Measurements from ENCODE around the gene VARS2. TPM values are rescaled to one million over a fixed set of nuclear protein-coding genes. Genes with fewer than 3 reads are reported as not detected.

Gene VARS2
- total and polyA plus RNA-seq, 9 of the 15 experiments (the other 6 are each of a cell fraction or from before 2014, with no cell fraction given): 1.6 to 53.6 (median 29.9) TPM

- TF ChIP-seq NFIX (CRISPR knock-in tag; IDR thresholded peaks at IDR 0.05; ENCODE audit: low read depth): no peak
- TF ChIP-seq ARHGAP35 (IDR thresholded peaks at IDR 0.05; ENCODE audit: partially characterized antibody): peak; percentile 77
- no peak for TF ChIP-seq ZNF184 (CRISPR knock-in tag; IDR thresholded peaks at IDR 0.05)
- 0 out of 2 replicates have a peak, but pooled peaks have one; percentile 11 for TF ChIP-seq GABPB1 (CRISPR knock-in tag; IDR thresholded peaks at IDR 0.05)
- peak; percentile 59 to 66; a peak in 2 of 4 replicates for TF ChIP-seq MLLT1 (IDR thresholded peaks at IDR 0.05)
- TF ChIP-seq ZNF143 (CRISPR knock-in tag; IDR thresholded peaks at IDR 0.05): 0 out of 2 replicates have a peak, but pooled peaks have one; percentile 39
- TF ChIP-seq SP1 (CRISPR knock-in tag; IDR thresholded peaks at IDR 0.05): 0 out of 2 replicates have a peak, but pooled peaks have one; percentile 16
- TF ChIP-seq NCOA4 (IDR thresholded peaks at IDR 0.05; ENCODE audit: partially characterized antibody): peak; percentile 23
- TF ChIP-seq ZNF232 (CRISPR knock-in tag; IDR thresholded peaks at IDR 0.05): 0 out of 2 replicates have a peak, but pooled peaks have one; percentile 34
- no peak for TF ChIP-seq TARDBP (IDR thresholded peaks at IDR 0.05)
- TF ChIP-seq SAP30 (IDR thresholded peaks at IDR 0.05; ENCODE audit: borderline replicate concordance, insufficient read depth, low read depth, low read length, poor library complexity, severe bottlenecking): peak; percentile 24
- TF ChIP-seq, protein P1, sequence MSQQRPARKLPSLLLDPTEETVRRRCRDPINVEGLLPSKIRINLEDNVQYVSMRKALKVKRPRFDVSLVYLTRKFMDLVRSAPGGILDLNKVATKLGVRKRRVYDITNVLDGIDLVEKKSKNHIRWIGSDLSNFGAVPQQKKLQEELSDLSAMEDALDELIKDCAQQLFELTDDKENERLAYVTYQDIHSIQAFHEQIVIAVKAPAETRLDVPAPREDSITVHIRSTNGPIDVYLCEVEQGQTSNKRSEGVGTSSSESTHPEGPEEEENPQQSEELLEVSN (IDR thresholded peaks at IDR 0.05; ENCODE audit: borderline replicate concordance in 1 of 2, extremely low read depth in 1 of 2, insufficient read depth in 1 of 2, insufficient read length in 1 of 2, low read depth in 1 of 2, low read length in 1 of 2, poor library complexity in 1 of 2, severe bottlenecking in 1 of 2): peak in 1 of 2 experiments; percentile 9
- peak; percentile 21 for TF ChIP-seq KDM5B (IDR thresholded peaks at IDR 0.05; ENCODE audit: insufficient replicate concordance, low read depth, low read length)
- 0 out of 2 replicates have a peak, but pooled peaks have one; percentile 13 for TF ChIP-seq CHD2 (IDR thresholded peaks at IDR 0.05; ENCODE audit: low read depth, low read length)
- TF ChIP-seq FOXP1 (CRISPR knock-in tag; IDR thresholded peaks at IDR 0.05): 0 out of 2 replicates have a peak, but pooled peaks have one; percentile 53
- TF ChIP-seq ETS1 (conservative IDR thresholded peaks at IDR 0.05; ENCODE audit: control insufficient read depth, low read depth, low read length): peak; percentile 24; the same call in 1 of the 2 replicates
- TF ChIP-seq ZNF609 (CRISPR knock-in tag; IDR thresholded peaks at IDR 0.05; ENCODE audit: borderline replicate concordance): peak; percentile 60; the same call in 1 of the 2 replicates
- TF ChIP-seq RNF2 (IDR thresholded peaks at IDR 0.05): no peak
- TF ChIP-seq ELF4 (CRISPR knock-in tag; IDR thresholded peaks at IDR 0.05): 0 out of 2 replicates have a peak, but pooled peaks have one; percentile 59
Observed at GRCh38 chr6:30885481-30885998, 28.5 kb upstream of the VARS2 start (continued).

All from K562 (cell line).